ENCODE results near the gene REV3L. TPM values are rescaled to one million over a fixed set of nuclear protein-coding genes. Genes with fewer than 3 reads are reported as not detected.
"Not testable (repeated sequence)": the region's sequence is repeated elsewhere in the genome, so short reads cannot be mapped to it uniquely, and the experiment has no call there.

Gene REV3L
- total and polyA plus RNA-seq, 12 donors = 16.8 to 45.7 (median 26.6) TPM

DNA sequence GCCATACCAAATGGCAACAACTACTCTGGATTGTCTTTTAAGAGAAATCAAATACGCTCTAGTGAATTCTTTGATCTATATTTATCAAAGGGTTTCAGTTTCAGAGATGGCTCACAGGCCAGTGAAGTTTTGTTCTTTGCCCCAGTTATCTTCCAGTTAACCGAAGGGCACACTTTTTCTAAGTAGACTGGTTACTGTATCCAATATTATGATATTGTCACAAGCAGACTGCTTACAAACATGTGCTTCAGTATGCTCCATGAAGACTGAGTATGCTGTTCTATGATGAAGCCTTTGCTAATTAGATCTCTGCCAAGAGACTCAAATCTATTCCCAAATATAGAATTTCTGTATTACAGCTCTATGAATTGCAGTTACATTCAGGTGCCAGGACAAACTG lies 181.1 kb downstream of the REV3L start:
- WGBS, 4 donors = 43 to 77% (median 60%) methylated on average over 2 of the region's 2 CpGs
- Histone ChIP-seq H3K36me3 (replicated peaks in 1 of 2) (peaks cover 0 to 16% of the 10 kb centered on the region in 2 donors), H3K27me3 (no peaks in the 10 kb centered on the region), H3K27ac (no peak overlapping the region), H3K4me3 (no peak overlapping the region), H3K4me1 (replicated peaks in 1 of 2) (no peaks in the 10 kb centered on the region), H3K9me3 (replicated peaks in 1 of 3) (no peaks in the 10 kb centered on the region)
- DNase-seq = no peak
- intact Hi-C loops (cut with DNase I) = no loop called here
- TF ChIP-seq, protein P1, sequence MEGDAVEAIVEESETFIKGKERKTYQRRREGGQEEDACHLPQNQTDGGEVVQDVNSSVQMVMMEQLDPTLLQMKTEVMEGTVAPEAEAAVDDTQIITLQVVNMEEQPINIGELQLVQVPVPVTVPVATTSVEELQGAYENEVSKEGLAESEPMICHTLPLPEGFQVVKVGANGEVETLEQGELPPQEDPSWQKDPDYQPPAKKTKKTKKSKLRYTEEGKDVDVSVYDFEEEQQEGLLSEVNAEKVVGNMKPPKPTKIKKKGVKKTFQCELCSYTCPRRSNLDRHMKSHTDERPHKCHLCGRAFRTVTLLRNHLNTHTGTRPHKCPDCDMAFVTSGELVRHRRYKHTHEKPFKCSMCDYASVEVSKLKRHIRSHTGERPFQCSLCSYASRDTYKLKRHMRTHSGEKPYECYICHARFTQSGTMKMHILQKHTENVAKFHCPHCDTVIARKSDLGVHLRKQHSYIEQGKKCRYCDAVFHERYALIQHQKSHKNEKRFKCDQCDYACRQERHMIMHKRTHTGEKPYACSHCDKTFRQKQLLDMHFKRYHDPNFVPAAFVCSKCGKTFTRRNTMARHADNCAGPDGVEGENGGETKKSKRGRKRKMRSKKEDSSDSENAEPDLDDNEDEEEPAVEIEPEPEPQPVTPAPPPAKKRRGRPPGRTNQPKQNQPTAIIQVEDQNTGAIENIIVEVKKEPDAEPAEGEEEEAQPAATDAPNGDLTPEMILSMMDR (IDR thresholded peaks at IDR 0.05) = no peak
- TF ChIP-seq POLR2A (IDR thresholded peaks at IDR 0.05) = no peak

DNA sequence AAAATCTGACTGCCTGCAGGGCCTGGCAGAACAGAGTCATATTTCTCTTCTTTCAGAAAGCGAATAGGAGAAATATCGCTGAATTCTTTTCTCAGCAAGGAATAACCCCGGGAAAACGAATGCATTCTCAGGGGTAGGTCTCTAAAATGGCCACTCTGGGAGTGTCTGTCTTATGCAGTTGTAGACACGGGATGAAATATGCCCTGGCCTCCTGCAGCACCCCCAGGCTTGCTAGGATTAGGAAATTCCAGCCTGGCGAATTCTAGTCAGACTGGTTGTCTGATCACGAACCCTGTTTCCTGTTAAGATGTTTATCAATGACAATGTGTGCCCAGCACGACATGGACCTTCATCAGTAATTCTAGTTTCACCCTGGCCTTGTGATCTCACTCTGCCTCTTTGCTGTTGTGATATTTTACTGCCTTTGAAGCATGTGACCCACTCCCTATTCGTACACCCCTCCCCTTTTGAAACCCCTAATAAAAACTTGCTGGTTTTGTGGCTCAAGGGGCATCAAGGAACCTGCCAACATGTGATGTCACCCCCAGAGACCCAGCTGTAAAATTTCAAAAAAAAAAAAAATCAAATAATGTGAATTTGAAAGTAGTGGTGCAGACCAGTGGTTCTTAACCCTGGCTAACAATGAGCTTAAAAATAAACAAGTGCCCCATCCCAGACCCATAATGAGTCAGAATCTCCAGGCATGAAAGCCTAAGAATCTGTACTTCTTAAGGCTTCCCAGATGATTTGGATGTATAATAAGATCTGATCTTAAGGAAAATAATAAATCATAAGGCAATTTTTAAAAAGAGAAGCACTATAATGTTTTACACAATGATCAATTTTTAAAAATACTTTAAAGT lies 181.8 kb downstream of the REV3L start:
- H3K36me3 ChIP-seq (replicated peaks in 1 of 2); H3K4me1 ChIP-seq (replicated peaks in 1 of 2); H3K27ac ChIP-seq; DNase-seq; H3K27me3 ChIP-seq; intact Hi-C loops (cut with DNase I); H3K4me3 ChIP-seq; H3K9me3 ChIP-seq (replicated peaks in 1 of 3): not testable (repeated sequence)
- WGBS, 4 donors = 85 to 92% (median 89%) methylated on average over 9 of the region's 9 CpGs

DNA sequence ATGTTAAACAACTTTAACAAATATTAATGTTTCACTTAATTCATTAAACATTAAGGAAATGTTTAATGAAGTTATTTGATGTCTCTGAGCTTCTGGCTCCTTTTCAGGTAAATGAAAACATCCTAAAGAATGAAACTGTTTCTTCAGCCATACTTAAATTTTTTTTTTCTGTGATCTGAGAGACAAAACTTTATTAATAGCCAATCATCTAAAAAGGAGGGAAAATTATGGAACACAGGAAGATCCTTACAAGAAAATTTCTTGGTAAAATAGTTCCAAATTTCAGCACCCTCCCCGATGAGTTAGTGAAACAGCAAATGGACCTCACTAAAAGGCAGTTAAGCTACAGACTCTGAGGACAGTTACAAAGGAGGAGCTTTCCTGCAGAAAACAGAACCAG lies 185.2 kb downstream of the REV3L start:
- WGBS, 4 donors = 91 to 100% (median 94%) methylated on average over 1 of the region's 1 CpG
- intact Hi-C loops (cut with DNase I) = no loop called here
- no peak for DNase-seq
- Histone ChIP-seq H3K27ac (no peak overlapping the region), H3K9me3 (replicated peaks in 1 of 3) (no peaks in the 10 kb centered on the region), H3K27me3 (no peaks in the 10 kb centered on the region), H3K4me1 (replicated peaks in 1 of 2) (no peaks in the 10 kb centered on the region), H3K4me3 (no peak overlapping the region), H3K36me3 (replicated peaks in 1 of 2) (no peaks in the 10 kb centered on the region)
- no peak for TF ChIP-seq POLR2A (IDR thresholded peaks at IDR 0.05)
- TF ChIP-seq, protein P1 (IDR thresholded peaks at IDR 0.05) = no peak

DNA sequence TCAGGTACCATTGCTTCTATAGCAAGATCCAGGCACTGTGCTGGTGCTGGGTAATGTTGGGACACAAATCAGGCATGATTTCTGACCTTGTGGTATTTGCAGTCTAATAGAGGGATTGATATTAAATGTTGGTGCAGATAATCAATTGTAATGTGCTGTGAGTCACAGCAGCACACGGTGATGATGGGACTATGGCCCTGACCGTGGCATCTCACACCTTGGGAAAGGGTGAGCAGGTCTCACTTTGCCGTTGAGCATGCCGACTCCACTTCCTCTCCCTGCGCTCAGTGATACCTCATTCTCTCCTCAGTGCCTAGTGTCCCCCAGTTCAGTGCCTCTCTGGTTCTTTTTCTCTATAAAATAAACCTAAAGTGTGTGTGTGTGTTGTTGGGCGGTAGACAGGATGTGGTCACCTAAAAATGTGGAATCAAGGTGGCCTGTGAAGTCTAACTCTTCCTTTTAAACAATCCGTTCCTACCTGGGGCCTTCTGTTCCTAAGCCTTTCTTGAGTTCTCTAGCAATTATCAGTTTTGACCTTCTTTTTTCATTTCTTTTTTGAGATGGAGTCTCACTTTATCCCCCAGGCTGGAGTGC lies 188.5 kb downstream of the REV3L start:
- Histone ChIP-seq H3K4me3 (no peak overlapping the region), H3K36me3 (replicated peaks in 1 of 2) (no peaks in the 10 kb centered on the region), H3K27ac (no peak overlapping the region), H3K4me1 (replicated peaks in 1 of 2) (peaks cover 0 to 13% of the 10 kb centered on the region in 2 donors), H3K27me3 (no peaks in the 10 kb centered on the region), H3K9me3 (replicated peaks in 1 of 3) (no peaks in the 10 kb centered on the region)
- WGBS, 4 donors = 80 to 88% (median 85%) methylated on average over 7 of the region's 7 CpGs
- intact Hi-C loops (cut with DNase I) = no loop called here
- no peak for DNase-seq
- TF ChIP-seq, protein P1 (IDR thresholded peaks at IDR 0.05) = no peak
- no peak for TF ChIP-seq POLR2A (IDR thresholded peaks at IDR 0.05)

Measured in adrenal gland (tissue), 12 donors.